SU-DHL-6 (cell line): Measurements from ENCODE around the gene UFD1.

Experiments
- EZH2phosphoT487 ChIP-seq: fragments of 200-600 bp; sonication (generic), shearing (Covaris generic); conservative IDR thresholded peaks from 2 replicates; pipeline ENCODE4 v1.6.1; 2018; ENCODE audit warnings: mild to moderate bottlenecking, antibody characterized with exemption, low read length, moderate library complexity, mixed read lengths
- TF ChIP-seq, protein P1 (sequence below): fragments of 200-600 bp; sonication (generic); IDR thresholded peaks from one replicate; pipeline ENCODE4 v1.5.1; 2017; ENCODE audit warnings: antibody characterized with exemption, mild to moderate bottlenecking, low read length, moderate library complexity; ENCODE audit not compliant: insufficient read depth, poor library complexity, severe bottlenecking

- TF ChIP-seq, protein P1, sequence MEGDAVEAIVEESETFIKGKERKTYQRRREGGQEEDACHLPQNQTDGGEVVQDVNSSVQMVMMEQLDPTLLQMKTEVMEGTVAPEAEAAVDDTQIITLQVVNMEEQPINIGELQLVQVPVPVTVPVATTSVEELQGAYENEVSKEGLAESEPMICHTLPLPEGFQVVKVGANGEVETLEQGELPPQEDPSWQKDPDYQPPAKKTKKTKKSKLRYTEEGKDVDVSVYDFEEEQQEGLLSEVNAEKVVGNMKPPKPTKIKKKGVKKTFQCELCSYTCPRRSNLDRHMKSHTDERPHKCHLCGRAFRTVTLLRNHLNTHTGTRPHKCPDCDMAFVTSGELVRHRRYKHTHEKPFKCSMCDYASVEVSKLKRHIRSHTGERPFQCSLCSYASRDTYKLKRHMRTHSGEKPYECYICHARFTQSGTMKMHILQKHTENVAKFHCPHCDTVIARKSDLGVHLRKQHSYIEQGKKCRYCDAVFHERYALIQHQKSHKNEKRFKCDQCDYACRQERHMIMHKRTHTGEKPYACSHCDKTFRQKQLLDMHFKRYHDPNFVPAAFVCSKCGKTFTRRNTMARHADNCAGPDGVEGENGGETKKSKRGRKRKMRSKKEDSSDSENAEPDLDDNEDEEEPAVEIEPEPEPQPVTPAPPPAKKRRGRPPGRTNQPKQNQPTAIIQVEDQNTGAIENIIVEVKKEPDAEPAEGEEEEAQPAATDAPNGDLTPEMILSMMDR, result no peak
- no peak for TF ChIP-seq EZH2phosphoT487
Measured at GRCh38 chr22:19402642-19403191, 76.3 kb downstream of the UFD1 start.
